Activated CD8-positive, alpha-beta memory T cell treated with anti-CD3 and anti-CD28 coated beads for 48 hours (primary cell): ENCODE measurements around the gene USP33.
"Not testable (repeated sequence)": the region's sequence is repeated elsewhere in the genome, so short reads cannot be mapped to it uniquely, and the experiment has no call there.

ENCODE experiments used
- DNase-seq, 3 experiments: peaks; one replicate each; pipeline ENCODE4 v3.0.0-alpha.2; 2020; ENCODE audit warnings: low read depth in 2 of 3, low spot score in 2 of 3

Gene USP33

DNA sequence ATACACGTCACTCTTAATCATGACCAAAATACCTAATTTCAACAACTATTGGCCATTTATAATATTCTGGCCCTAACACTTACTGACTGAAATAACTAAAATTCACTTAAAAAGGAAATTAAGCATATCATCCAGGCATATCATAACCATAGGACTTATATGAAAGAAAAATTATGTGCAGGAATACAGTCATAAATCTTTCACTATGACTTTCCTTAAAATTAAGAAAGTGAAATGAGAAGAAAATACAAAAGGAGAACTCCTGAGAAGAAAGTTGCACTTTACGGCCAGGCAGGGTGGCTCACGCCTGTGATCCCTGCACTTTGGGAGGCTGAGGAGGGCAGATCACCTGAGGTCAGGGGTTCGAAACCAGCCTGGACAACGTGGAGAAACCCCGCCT, 86.6 kb downstream of the USP33 start:
- no peak for DNase-seq

DNA sequence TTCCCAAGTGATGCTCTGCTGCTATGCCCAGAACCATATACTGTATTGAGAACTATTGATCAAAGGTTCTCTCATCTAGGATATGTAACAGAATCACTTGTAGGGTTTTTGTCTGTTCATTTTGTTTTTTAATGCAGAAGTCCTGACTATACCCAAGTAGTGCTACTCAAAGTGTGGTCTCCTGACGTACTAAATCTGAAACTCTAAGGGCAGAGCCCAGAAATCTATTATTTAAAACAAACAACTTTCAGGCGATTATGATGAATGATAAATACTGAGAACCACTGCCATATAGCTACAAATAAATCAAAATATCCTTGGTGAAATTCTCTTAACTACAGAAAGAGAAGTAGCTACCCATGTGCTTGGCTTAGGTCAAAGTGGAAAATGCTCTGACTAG, 87.3 kb downstream of the USP33 start:
- no peak for DNase-seq

DNA sequence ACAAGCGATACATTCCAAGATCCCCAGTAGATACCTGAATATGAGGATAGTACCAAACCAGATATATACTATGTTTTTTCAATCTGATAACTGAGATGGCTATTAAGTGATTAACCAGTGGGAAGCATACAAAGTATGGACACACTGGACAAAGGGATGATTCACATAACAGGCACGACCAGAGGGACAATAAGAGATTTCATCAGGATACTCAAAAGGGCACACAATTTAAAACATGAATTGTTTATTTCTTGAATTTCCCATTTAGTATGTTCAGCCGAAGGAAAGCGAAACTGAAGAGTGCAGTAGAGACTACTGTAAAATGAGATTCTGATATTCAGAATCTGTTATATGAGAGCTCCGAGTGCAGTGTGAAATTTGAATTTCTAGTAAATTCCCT, 87.8 kb downstream of the USP33 start:
- DNase-seq = no peak

DNA sequence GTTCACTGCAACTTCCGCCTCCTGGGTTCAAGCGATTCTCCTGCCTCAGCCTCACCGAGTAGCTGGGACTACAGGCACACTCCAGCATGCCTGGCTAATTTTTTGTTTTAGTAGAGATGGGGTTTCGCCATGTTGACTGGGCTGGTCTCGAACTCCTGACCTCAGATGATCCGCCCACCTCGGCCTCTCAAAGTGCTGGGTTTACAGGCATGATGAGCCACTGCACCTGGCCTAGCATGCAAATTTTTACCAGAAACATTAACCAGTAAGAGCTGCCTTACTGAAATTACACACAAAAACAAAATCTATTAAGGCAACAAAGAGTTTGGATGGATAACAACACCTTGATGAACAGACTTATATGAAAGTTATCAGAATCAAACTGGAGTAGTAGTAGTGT, 89.3 kb downstream of the USP33 start:
- no peak for DNase-seq

DNA sequence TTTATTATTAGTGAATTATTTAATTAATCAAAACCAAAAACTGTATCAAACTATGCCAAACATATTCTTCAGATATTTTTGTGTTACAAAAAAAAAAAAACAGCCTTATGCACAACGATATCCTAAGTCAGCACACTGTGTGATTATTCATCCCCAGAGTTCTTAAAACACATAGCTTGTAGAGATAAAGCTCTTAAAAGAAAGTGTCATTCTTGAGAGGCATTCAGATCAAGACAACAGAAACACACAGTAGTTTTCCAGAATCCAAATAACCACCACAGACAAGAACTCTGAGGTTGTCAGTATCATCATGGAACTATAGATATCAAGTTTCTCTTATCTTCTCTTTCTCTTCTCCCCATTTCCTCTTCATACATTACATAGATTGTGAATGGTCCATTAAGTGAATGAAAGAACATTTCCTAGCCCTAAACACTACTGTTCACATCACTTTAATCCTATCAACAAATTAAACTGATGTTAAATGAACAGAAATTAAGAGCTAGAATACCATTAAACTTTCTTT, 90.7 kb downstream of the USP33 start:
- DNase-seq = no peak

DNA sequence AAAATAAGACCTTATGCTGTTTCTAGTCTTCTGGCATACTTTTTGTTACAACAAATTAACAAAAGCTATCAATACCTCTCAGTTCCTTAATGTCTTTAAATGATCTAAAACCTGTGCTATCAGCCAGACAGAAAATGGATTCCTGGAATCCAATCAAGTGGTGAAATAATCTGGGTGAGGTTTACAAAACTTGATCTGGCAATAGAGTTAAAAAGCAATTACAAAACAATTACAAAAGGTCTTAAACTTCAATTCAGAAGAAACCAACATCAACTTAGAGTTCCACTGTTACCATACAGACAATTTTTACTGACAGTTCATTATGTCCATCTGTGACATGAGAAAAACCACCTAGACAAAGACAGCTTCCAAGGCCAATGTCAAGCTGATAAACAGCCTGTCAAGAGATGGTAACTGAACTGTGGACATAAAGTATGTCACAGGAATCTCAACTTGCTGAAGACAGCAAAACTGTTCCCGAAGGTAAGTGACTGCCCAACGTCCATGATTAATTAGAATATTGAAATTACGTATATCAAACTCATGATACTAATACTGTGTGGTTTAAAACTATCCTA, 94.6 kb downstream of the USP33 start:
- DNase-seq = no peak

DNA sequence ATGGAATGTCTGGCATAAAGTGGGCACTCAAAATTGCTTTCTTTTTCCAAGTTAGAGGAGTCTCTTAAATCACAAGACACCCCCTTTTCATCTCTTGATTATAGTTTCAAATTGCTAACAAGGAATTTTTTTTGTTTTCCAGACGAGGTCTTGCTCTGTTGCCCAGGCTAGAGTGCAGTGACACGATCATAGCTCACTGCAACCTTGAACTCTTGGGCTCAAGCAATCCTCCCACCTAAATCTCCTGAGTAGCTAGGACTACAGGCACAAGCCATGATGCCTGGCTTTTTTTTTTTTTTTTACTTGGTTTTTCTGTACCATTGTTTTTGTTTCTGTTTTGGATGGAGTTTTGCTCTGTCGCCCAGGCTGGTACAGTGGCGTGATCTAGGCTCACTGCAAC, 98.0 kb downstream of the USP33 start:
- DNase-seq = no peak

DNA sequence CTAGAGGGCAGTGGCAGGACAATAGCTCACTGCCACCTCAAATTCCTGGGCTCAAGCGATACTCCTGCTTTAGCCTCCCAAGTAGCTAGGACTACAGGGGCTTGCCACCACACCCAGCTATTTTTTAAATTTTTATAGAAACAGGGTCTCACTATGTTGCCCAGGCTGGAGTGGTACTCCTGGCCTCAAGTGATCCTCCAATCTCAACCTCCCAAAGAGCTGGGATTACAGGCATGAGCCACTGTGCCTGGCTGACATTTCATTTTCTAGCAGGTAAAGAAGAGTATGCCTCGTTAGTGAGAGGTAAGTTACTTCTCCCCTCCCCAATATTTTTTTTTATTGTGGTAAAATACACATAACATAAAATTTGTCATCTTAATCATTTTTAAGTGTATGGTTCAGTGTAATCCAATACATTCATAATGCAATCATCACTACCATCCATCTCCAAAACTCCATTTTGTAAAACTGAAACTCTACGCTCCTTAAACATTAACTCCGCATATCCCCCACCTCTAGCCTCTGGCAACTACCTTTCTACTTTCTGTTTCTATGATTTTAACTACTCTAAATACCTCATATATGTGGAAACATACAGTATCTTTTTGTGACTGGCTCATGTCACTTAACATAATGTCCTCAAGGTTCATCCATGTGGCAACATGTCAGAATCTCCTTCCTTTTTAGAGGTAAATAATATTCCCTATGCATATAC, 99.6 kb downstream of the USP33 start:
- DNase-seq = no peak

DNA sequence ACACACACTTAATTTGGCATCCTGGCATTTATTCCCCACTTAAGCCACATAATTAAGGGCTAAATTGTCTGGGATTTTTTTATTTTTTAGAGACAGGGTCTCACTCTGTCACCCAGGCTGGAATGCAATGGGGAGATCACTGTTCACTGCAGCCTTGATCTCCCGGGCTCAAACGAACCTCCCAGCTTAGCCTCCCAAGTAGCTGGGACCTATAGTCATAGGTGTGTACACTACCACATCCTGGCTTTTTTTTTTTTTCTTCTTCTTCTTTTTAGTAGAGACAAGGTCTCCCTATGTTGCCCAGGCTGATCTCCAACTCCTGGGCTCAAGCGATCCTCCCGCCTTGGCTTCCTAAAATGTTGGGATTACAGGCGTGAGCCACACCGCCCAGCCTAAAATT, 101.4 kb downstream of the USP33 start:
- no peak for DNase-seq

DNA sequence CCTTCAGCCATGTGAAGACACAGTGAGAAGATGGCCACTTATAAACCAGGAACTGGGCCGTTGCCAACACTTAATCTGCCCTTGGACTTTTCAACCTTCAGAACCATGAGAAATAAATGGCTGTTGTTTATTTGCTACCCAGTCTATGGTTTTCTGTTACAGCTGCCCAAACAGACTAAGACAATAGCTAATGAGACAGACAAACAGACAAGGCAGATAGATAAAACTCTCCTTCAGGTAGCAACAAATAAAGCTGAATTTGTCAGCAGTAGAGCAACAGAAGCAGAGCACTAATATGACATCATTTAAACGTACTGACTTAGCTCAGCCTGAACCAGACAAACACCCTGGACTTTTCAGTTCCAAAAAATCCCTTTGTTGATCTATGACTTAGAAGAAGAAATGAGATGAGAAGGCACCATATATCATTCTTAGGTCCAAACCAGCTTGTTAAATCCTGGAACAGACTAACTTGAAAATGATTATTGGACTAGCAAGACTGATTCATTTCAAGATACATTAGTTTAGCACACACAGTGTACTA, 104.1 kb downstream of the USP33 start:
- DNase-seq = no peak

DNA sequence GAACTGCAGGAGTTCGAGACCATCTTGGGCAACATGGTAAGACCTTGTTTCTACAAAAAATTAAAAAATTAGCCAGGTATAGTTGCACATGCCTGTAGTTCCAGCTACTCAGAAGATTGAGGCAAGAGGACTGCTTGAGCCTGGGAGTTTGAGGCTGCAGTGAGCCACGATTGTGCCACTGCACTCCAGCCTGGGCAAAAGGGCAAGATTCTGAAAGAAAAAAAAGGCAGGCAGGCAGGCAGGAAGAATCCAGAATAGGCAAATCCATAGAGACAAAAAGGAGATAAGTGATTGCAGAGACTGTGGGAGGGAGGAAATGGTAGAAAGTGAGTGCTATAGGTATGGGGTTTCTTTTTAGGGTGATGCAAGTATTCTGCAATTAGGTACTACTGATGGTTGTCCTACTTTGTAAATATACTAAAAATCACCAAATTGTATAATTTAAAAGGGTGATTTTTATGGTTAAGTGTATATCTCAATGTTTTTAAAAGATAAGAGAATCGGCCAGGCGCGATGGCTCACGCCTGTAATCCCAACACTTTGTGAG, 106.6 kb downstream of the USP33 start:
- no peak for DNase-seq

DNA sequence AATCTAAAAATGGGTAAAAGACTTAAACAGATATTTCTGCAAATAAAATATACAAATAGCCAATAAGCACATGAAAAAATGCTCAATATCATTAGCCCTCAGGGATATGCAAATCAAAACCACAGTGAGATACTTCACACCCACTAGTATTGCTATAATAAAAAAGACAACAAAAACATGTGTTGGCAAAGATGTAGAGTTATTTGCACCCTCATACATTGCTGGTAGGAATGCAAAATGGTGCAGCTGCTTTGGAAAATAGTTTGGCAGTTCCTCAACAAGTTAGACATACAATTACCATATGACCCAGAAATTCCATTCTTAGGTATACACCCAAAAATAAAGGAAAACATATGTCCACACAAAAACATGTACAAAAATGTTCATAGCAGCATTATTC, 107.4 kb downstream of the USP33 start:
- DNase-seq = no peak

DNA sequence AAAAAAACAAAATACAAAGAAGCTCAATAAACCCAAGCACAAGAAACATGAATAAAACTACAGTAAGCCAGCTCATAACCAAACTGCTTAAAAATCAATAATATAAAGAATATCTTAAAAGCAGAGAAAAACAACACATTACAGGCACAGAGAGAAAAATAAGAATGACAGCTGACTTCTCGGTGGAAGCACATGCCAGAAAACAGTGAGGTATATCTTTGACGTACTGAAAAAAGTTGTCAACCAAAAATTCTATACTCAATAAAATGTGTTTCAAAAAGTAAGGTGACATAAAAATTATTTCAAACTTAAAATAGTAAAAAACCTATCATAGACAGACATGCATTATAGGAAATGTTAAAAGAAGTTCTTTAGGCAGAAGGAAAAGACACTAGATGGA, 110.5 kb downstream of the USP33 start:
- no peak for DNase-seq

DNA sequence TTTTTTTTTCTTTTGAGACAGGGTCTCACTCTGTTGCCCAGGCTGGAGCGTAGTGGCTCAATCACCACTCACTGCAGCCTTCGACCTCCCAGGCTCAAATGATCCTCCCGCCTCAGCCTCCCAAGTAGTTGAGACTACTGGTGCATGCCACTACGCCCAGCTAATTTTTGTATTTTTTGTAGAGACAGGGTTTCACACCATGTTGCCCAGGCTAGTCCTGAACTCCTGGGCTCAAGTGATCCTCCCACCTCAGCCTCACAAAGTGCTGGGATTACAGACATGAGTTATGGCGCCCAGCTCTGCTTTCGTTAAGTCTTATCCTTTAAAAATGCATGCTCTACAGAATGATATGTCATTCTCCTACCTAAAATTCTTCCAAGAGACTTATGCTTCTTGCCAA, 113.4 kb downstream of the USP33 start:
- not testable (repeated sequence) for DNase-seq
